ENCODE results near the gene NR3C1.

GRCh38 chr5:143412661-143413342 lies 9.3 kb upstream of the NR3C1 start:
- TF ChIP-seq, protein P1, sequence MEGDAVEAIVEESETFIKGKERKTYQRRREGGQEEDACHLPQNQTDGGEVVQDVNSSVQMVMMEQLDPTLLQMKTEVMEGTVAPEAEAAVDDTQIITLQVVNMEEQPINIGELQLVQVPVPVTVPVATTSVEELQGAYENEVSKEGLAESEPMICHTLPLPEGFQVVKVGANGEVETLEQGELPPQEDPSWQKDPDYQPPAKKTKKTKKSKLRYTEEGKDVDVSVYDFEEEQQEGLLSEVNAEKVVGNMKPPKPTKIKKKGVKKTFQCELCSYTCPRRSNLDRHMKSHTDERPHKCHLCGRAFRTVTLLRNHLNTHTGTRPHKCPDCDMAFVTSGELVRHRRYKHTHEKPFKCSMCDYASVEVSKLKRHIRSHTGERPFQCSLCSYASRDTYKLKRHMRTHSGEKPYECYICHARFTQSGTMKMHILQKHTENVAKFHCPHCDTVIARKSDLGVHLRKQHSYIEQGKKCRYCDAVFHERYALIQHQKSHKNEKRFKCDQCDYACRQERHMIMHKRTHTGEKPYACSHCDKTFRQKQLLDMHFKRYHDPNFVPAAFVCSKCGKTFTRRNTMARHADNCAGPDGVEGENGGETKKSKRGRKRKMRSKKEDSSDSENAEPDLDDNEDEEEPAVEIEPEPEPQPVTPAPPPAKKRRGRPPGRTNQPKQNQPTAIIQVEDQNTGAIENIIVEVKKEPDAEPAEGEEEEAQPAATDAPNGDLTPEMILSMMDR (IDR thresholded peaks at IDR 0.05; ENCODE audit: insufficient read depth, low read length, poor library complexity, severe bottlenecking), result no peak
- no peak for TF ChIP-seq EZH2phosphoT487 (conservative IDR thresholded peaks at IDR 0.05; ENCODE audit: low read length)
